Measurements from ENCODE around the gene EVA1A.

EVA1A gene

GRCh38 chr2:75533135-75533534 is 27.6 kb downstream of the EVA1A start:
- Histone ChIP-seq H3K4me2 (ENCODE audit: low read length) (no peak overlapping the region), H3K79me2 (ENCODE audit: control insufficient read depth, low read length) (no peaks in the 10 kb centered on the region), H3K4me3 (ENCODE audit: low read length) (no peak overlapping the region), H4K20me1 (ENCODE audit: control insufficient read depth, insufficient read depth, low read depth, low read length) (no peaks in the 10 kb centered on the region), H3K27me3 (ENCODE audit: control insufficient read depth, low read length) (no peaks in the 10 kb centered on the region), H3K36me3 (ENCODE audit: control insufficient read depth, low read length) (no peaks in the 10 kb centered on the region), H3F3A (ENCODE audit: control insufficient read depth, insufficient read depth) (no peaks in the 10 kb centered on the region), H3K27ac (ENCODE audit: low read depth, low read length) (no peak overlapping the region), H3K9me2 (replicated peaks; ENCODE audit: control insufficient read depth, low read length) (no peaks in the 10 kb centered on the region), H3K4me1 (ENCODE audit: control insufficient read depth, low read length) (no peaks in the 10 kb centered on the region), H3K9me3 (ENCODE audit: control insufficient read depth, insufficient read depth, low read length) (no peaks in the 10 kb centered on the region)
- TF ChIP-seq, protein P1, sequence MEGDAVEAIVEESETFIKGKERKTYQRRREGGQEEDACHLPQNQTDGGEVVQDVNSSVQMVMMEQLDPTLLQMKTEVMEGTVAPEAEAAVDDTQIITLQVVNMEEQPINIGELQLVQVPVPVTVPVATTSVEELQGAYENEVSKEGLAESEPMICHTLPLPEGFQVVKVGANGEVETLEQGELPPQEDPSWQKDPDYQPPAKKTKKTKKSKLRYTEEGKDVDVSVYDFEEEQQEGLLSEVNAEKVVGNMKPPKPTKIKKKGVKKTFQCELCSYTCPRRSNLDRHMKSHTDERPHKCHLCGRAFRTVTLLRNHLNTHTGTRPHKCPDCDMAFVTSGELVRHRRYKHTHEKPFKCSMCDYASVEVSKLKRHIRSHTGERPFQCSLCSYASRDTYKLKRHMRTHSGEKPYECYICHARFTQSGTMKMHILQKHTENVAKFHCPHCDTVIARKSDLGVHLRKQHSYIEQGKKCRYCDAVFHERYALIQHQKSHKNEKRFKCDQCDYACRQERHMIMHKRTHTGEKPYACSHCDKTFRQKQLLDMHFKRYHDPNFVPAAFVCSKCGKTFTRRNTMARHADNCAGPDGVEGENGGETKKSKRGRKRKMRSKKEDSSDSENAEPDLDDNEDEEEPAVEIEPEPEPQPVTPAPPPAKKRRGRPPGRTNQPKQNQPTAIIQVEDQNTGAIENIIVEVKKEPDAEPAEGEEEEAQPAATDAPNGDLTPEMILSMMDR (IDR thresholded peaks at IDR 0.05; ENCODE audit: low read depth, low read length, poor library complexity, severe bottlenecking): no peak
- TF ChIP-seq EZH2phosphoT487 (IDR thresholded peaks at IDR 0.05; ENCODE audit: borderline replicate concordance, low read length): no peak

DNA sequence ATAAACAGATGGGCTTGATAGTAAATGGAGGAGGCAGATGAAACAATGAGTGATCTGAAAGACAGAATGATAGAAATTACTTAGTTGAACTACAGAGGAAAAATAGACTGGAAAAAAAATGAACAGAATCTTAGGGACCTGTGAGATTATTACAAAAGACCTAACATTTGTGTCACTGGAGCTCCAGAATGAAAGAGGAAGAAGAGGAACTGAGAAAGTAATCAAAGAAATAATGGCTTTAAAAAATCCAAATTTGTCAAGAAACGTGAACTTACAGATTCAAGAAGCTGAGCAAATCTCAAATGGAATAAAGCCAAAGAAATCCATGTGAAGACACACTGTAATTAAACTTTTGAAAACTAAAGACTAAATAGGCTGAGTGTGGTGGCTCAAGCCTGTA is 28.3 kb downstream of the EVA1A start:
- no peaks in the 10 kb centered on the region for H3K9me2 ChIP-seq (replicated peaks; ENCODE audit: control insufficient read depth, low read length)
- H3K4me3 ChIP-seq (ENCODE audit: low read length): no peak overlapping the region
- no peaks in the 10 kb centered on the region for H3K4me1 ChIP-seq (ENCODE audit: control insufficient read depth, low read length)
- TF ChIP-seq, protein P1 (IDR thresholded peaks at IDR 0.05; ENCODE audit: low read depth, low read length, poor library complexity, severe bottlenecking): no peak
- TF ChIP-seq EZH2phosphoT487 (IDR thresholded peaks at IDR 0.05; ENCODE audit: borderline replicate concordance, low read length): no peak
- H3K27ac ChIP-seq (ENCODE audit: low read depth, low read length): no peak overlapping the region
- no peaks in the 10 kb centered on the region for H4K20me1 ChIP-seq (ENCODE audit: control insufficient read depth, insufficient read depth, low read depth, low read length)
- no peaks in the 10 kb centered on the region for H3K27me3 ChIP-seq (ENCODE audit: control insufficient read depth, low read length)
- no peaks in the 10 kb centered on the region for H3K36me3 ChIP-seq (ENCODE audit: control insufficient read depth, low read length)
- H3F3A ChIP-seq (ENCODE audit: control insufficient read depth, insufficient read depth): no peaks in the 10 kb centered on the region
- H3K4me2 ChIP-seq (ENCODE audit: low read length): no peak overlapping the region
- no peaks in the 10 kb centered on the region for H3K9me3 ChIP-seq (ENCODE audit: control insufficient read depth, insufficient read depth, low read length)
- H3K79me2 ChIP-seq (ENCODE audit: control insufficient read depth, low read length): no peaks in the 10 kb centered on the region

DNA sequence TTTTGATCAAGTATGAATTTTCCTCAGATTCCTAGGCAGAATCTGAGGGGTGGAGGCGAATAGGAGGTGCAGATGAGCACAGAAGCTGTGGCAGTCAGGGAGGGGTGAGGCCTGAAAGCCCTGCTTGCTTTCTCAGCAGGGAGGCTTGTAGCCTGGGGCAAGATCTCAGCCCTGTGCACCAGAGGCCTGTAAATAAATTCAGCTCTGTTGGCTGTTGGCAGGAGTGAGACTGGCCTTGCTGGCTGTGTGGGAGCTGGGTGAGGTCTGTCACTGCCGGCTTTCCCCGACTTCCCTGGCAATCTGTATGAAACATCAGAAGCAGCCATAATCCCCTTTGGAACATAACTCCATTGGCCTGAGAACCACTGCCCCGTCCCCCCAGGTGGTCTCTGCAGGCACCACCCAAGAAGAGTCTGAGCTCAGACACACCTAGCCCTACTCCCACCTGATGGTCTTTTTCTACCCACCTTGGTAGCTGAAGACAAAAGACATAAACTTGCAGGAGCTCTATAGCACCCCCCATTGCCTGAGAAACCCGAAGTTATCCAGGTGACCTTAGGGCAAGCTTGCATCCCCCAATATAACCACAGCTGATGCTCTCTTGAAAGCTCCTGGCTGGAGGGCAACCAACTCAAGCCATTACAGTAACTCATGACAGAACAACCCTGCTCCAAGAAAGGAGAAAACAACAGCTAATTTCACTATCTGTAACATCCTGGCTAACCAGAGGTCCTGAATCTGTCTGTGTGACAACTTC is 32.3 kb downstream of the EVA1A start:
- Histone ChIP-seq H3K27me3 (ENCODE audit: control insufficient read depth, low read length) (no peaks in the 10 kb centered on the region), H4K20me1 (ENCODE audit: control insufficient read depth, insufficient read depth, low read depth, low read length) (no peaks in the 10 kb centered on the region), H3K4me1 (ENCODE audit: control insufficient read depth, low read length) (no peaks in the 10 kb centered on the region), H3K27ac (ENCODE audit: low read depth, low read length) (no peak overlapping the region), H3K36me3 (ENCODE audit: control insufficient read depth, low read length) (no peaks in the 10 kb centered on the region), H3K4me2 (ENCODE audit: low read length) (no peak overlapping the region), H3K79me2 (ENCODE audit: control insufficient read depth, low read length) (no peaks in the 10 kb centered on the region), H3F3A (ENCODE audit: control insufficient read depth, insufficient read depth) (no peaks in the 10 kb centered on the region), H3K9me3 (ENCODE audit: control insufficient read depth, insufficient read depth, low read length) (no peaks in the 10 kb centered on the region), H3K4me3 (ENCODE audit: low read length) (no peak overlapping the region), H3K9me2 (replicated peaks; ENCODE audit: control insufficient read depth, low read length) (no peaks in the 10 kb centered on the region)
- TF ChIP-seq, protein P1 (IDR thresholded peaks at IDR 0.05; ENCODE audit: low read depth, low read length, poor library complexity, severe bottlenecking): no peak
- no peak for TF ChIP-seq EZH2phosphoT487 (IDR thresholded peaks at IDR 0.05; ENCODE audit: borderline replicate concordance, low read length)

Measured in DOHH2 (cell line).